SK-N-SH (cell line): Measurements from ENCODE around the gene OCIAD2.

Experiments
- FOSL2 ChIP-seq: IDR thresholded peaks from 2 replicates; pipeline ENCODE4 v1.4.0; 2012; ENCODE audit warnings: low read depth, mild to moderate bottlenecking, moderate library complexity, borderline replicate concordance
- FOXJ3 ChIP-seq: sonication (generic); formaldehyde crosslinking; IDR thresholded peaks from 2 replicates; pipeline ENCODE4 v1.5.1; 2020; ENCODE audit warnings: mild to moderate bottlenecking, missing genetic modification reagents
- GABPA ChIP-seq: IDR thresholded peaks from 2 replicates; pipeline ENCODE4 v1.4.0; 2012; ENCODE audit warnings: low read depth, mild to moderate bottlenecking
- JUND ChIP-seq: IDR thresholded peaks from 2 replicates; pipeline ENCODE4 v1.4.0; 2012
- TAF1 ChIP-seq: IDR thresholded peaks from 2 replicates; pipeline ENCODE4 v1.6.1; 2012; ENCODE audit warnings: low read depth, mild to moderate bottlenecking, low read length, moderate library complexity, borderline replicate concordance
- TF ChIP-seq, protein P1 (sequence below): fragments of 200-600 bp; sonication (generic); IDR thresholded peaks from 2 replicates; pipeline ENCODE4 v1.6.1; 2017; ENCODE audit warnings: antibody characterized with exemption, mild to moderate bottlenecking, moderate library complexity

DNA sequence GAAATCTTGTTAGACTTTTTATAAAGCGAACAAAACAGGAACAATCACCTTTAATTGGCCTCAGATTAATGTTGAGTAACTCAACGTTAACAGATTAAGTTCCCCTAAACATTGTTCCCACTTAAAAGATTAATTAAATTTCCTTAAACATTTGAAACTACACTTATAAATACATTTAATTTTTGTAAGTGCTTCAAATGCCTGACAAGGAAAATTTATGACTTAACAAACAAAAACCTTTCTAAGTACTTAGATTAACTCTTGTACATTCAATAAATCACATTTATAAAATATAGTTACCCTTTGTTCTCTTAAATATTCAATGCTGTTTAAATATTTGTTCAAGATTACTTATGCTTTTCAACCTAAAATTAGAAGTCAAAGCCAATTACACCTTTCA is 39.4 kb upstream of the OCIAD2 start:
- TF ChIP-seq GABPA (no peak), FOXJ3 (CRISPR knock-in tag) (no peak), FOSL2 (no peak), TAF1 (no peak), JUND (no peak)
- TF ChIP-seq, protein P1, sequence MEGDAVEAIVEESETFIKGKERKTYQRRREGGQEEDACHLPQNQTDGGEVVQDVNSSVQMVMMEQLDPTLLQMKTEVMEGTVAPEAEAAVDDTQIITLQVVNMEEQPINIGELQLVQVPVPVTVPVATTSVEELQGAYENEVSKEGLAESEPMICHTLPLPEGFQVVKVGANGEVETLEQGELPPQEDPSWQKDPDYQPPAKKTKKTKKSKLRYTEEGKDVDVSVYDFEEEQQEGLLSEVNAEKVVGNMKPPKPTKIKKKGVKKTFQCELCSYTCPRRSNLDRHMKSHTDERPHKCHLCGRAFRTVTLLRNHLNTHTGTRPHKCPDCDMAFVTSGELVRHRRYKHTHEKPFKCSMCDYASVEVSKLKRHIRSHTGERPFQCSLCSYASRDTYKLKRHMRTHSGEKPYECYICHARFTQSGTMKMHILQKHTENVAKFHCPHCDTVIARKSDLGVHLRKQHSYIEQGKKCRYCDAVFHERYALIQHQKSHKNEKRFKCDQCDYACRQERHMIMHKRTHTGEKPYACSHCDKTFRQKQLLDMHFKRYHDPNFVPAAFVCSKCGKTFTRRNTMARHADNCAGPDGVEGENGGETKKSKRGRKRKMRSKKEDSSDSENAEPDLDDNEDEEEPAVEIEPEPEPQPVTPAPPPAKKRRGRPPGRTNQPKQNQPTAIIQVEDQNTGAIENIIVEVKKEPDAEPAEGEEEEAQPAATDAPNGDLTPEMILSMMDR = no peak
